ENCODE results near the gene MYO5A. TPM values are rescaled to one million over a fixed set of nuclear protein-coding genes. Genes with fewer than 3 reads are reported as not detected.

Gene MYO5A
- total RNA-seq, 1 donor: 54.3 TPM

- Histone ChIP-seq H3K4me2 (ENCODE audit: insufficient read depth, low read length) (no peak overlapping the region), H3K4me3 (ENCODE audit: insufficient read depth, low read length) (no peak overlapping the region), H3K4me1 (ENCODE audit: insufficient read depth, low read length) (peaks cover 15% of the 10 kb centered on the region), H4K20me1 (ENCODE audit: insufficient read depth, low read length) (no peaks in the 10 kb centered on the region), H2AFZ (ENCODE audit: low read length) (peak overlapping the region; percentile 53), H3K27ac (ENCODE audit: low read depth, low read length) (no peak overlapping the region), H3K27me3 (ENCODE audit: insufficient read depth, low read length) (no peaks in the 10 kb centered on the region), H3K9me3 (ENCODE audit: low read depth, low read length) (no peaks in the 10 kb centered on the region), H3K36me3 (ENCODE audit: insufficient read depth, low read length) (peaks cover 9% of the 10 kb centered on the region), H3K79me2 (ENCODE audit: insufficient read depth, low read length) (no peaks in the 10 kb centered on the region)
- no peak for DNase-seq (ENCODE audit: insufficient read length, low spot score, missing footprints)
- TF ChIP-seq, protein P1, sequence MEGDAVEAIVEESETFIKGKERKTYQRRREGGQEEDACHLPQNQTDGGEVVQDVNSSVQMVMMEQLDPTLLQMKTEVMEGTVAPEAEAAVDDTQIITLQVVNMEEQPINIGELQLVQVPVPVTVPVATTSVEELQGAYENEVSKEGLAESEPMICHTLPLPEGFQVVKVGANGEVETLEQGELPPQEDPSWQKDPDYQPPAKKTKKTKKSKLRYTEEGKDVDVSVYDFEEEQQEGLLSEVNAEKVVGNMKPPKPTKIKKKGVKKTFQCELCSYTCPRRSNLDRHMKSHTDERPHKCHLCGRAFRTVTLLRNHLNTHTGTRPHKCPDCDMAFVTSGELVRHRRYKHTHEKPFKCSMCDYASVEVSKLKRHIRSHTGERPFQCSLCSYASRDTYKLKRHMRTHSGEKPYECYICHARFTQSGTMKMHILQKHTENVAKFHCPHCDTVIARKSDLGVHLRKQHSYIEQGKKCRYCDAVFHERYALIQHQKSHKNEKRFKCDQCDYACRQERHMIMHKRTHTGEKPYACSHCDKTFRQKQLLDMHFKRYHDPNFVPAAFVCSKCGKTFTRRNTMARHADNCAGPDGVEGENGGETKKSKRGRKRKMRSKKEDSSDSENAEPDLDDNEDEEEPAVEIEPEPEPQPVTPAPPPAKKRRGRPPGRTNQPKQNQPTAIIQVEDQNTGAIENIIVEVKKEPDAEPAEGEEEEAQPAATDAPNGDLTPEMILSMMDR (IDR thresholded peaks at IDR 0.05; ENCODE audit: extremely low read depth, low read depth, low read length): peak; percentile 67
These were observed 197.0 kb downstream of the MYO5A start for GRCh38 chr15:52331490-52332240.

- Histone ChIP-seq H4K20me1 (ENCODE audit: insufficient read depth, low read length) (no peaks in the 10 kb centered on the region), H3K79me2 (ENCODE audit: insufficient read depth, low read length) (no peaks in the 10 kb centered on the region), H3K27ac (ENCODE audit: low read depth, low read length) (no peak overlapping the region), H2AFZ (ENCODE audit: low read length) (no peak overlapping the region), H3K4me1 (ENCODE audit: insufficient read depth, low read length) (peaks cover 13% of the 10 kb centered on the region), H3K36me3 (ENCODE audit: insufficient read depth, low read length) (peaks cover 9% of the 10 kb centered on the region), H3K9me3 (ENCODE audit: low read depth, low read length) (no peaks in the 10 kb centered on the region), H3K4me2 (ENCODE audit: insufficient read depth, low read length) (no peak overlapping the region), H3K4me3 (ENCODE audit: insufficient read depth, low read length) (no peak overlapping the region), H3K27me3 (ENCODE audit: insufficient read depth, low read length) (no peaks in the 10 kb centered on the region)
- TF ChIP-seq, protein P1 (IDR thresholded peaks at IDR 0.05; ENCODE audit: extremely low read depth, low read depth, low read length): no peak
- DNase-seq (ENCODE audit: insufficient read length, low spot score, missing footprints): no peak
These were observed 198.7 kb downstream of the MYO5A start for GRCh38 chr15:52329987-52330386.

GRCh38 chr15:52329150-52329549 lies 199.5 kb downstream of the MYO5A start:
- no peak overlapping the region for H3K4me3 ChIP-seq (ENCODE audit: insufficient read depth, low read length)
- TF ChIP-seq, protein P1 (IDR thresholded peaks at IDR 0.05; ENCODE audit: extremely low read depth, low read depth, low read length): no peak
- H3K4me1 ChIP-seq (ENCODE audit: insufficient read depth, low read length): peaks cover 5% of the 10 kb centered on the region
- no peaks in the 10 kb centered on the region for H3K79me2 ChIP-seq (ENCODE audit: insufficient read depth, low read length)
- no peaks in the 10 kb centered on the region for H4K20me1 ChIP-seq (ENCODE audit: insufficient read depth, low read length)
- H3K27me3 ChIP-seq (ENCODE audit: insufficient read depth, low read length): no peaks in the 10 kb centered on the region
- no peak overlapping the region for H3K27ac ChIP-seq (ENCODE audit: low read depth, low read length)
- no peak overlapping the region for H3K4me2 ChIP-seq (ENCODE audit: insufficient read depth, low read length)
- no peak for DNase-seq (ENCODE audit: insufficient read length, low spot score, missing footprints)
- no peak overlapping the region for H2AFZ ChIP-seq (ENCODE audit: low read length)
- no peaks in the 10 kb centered on the region for H3K9me3 ChIP-seq (ENCODE audit: low read depth, low read length)
- H3K36me3 ChIP-seq (ENCODE audit: insufficient read depth, low read length): peaks cover 9% of the 10 kb centered on the region

GRCh38 chr15:52328680-52329079 lies 200.0 kb downstream of the MYO5A start:
- Histone ChIP-seq H3K9me3 (ENCODE audit: low read depth, low read length) (no peaks in the 10 kb centered on the region), H3K4me3 (ENCODE audit: insufficient read depth, low read length) (no peak overlapping the region), H3K4me2 (ENCODE audit: insufficient read depth, low read length) (no peak overlapping the region), H3K4me1 (ENCODE audit: insufficient read depth, low read length) (peaks cover 4% of the 10 kb centered on the region), H2AFZ (ENCODE audit: low read length) (no peak overlapping the region), H3K36me3 (ENCODE audit: insufficient read depth, low read length) (peaks cover 9% of the 10 kb centered on the region), H4K20me1 (ENCODE audit: insufficient read depth, low read length) (no peaks in the 10 kb centered on the region), H3K79me2 (ENCODE audit: insufficient read depth, low read length) (no peaks in the 10 kb centered on the region), H3K27me3 (ENCODE audit: insufficient read depth, low read length) (no peaks in the 10 kb centered on the region), H3K27ac (ENCODE audit: low read depth, low read length) (no peak overlapping the region)
- TF ChIP-seq, protein P1 (IDR thresholded peaks at IDR 0.05; ENCODE audit: extremely low read depth, low read depth, low read length): no peak
- DNase-seq (ENCODE audit: insufficient read length, low spot score, missing footprints): no peak
